Glutamatergic neuron (in vitro differentiated cells): Measurements from ENCODE around the gene PLPP3. TPM values are rescaled to one million over a fixed set of nuclear protein-coding genes. Genes with fewer than 3 reads are reported as not detected.

ENCODE experiments used
- DNase-seq: peaks from one replicate; pipeline ENCODE4 v3.0.0; 2022
- H3K27ac Mint-ChIP-seq: one replicate; pipeline ENCODE4 v1.8.0; 2020; ENCODE audit warnings: mild to moderate bottlenecking, mixed read lengths, inconsistent platforms; ENCODE audit not compliant: unreplicated experiment
- H3K27me3 Mint-ChIP-seq: one replicate; pipeline ENCODE4 v1.8.0; 2020; ENCODE audit warnings: mild to moderate bottlenecking, moderate library complexity, mixed read lengths, inconsistent platforms; ENCODE audit not compliant: unreplicated experiment
- H3K36me3 Mint-ChIP-seq: one replicate; pipeline ENCODE4 v1.8.0; 2020; ENCODE audit warnings: mild to moderate bottlenecking, mixed read lengths, inconsistent platforms; ENCODE audit not compliant: unreplicated experiment
- H3K4me1 Mint-ChIP-seq: one replicate; pipeline ENCODE4 v1.8.0; 2020; ENCODE audit warnings: mild to moderate bottlenecking, low read depth, mixed read lengths, inconsistent platforms; ENCODE audit not compliant: unreplicated experiment
- H3K4me3 Mint-ChIP-seq: one replicate; pipeline ENCODE4 v1.8.0; 2020; ENCODE audit warnings: mild to moderate bottlenecking, mixed read lengths, inconsistent platforms; ENCODE audit not compliant: unreplicated experiment
- H3K9me3 Mint-ChIP-seq: one replicate; pipeline ENCODE4 v1.8.0; 2020; ENCODE audit warnings: mild to moderate bottlenecking, moderate library complexity, mixed read lengths, inconsistent platforms; ENCODE audit not compliant: unreplicated experiment
- total RNA-seq: library from RNA; stranded (reverse); fragmentation: NEBNext Ultra II Directional; extraction: Animal tissue kit (Norgen Biotek cat#: 25700); gene quantifications from one replicate; pipeline ENCODE4 v1.2.1, GENCODE V29; 2021; ENCODE audit not compliant: unreplicated experiment
- TF ChIP-seq, protein P1 (sequence below): fragments of 200-600 bp; sonication (generic); IDR thresholded peaks from one replicate; pipeline ENCODE4 v1.5.0; 2021; ENCODE audit not compliant: partially characterized antibody, unreplicated experiment

The PLPP3 gene
- total RNA-seq, 1 donor from 2014 or later, result 11.7 TPM

DNA sequence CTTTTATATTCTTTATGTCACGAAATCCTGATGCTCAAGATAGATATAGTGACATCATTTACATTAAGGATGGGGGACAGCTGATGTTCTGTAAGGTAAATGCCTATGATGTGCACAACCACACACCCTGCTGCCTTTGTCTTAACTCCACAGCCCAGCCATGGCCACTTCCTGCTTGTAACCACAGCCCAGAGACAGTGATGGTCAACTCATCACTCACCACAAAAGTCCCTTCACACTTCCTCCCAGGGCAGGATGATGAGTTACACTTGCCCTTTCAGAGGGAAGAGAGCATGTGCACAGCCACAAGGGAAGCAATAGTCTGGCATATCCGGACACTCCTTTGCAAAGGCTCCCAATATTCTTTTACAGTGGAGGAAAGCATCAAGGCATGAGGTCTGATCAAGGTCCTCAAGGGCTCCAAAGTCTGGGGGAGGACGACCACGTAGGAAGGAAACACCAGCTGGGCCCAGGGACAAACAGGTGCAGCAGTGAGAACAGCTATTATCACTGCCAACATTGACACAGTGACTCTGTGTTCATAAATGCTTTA, 53.8 kb downstream of the PLPP3 start:
- Mint-ChIP-seq H3K4me1 (peaks cover 25% of the 10 kb centered on the region), H3K4me3 (no peak overlapping the region), H3K36me3 (no peaks in the 10 kb centered on the region), H3K9me3 (no peaks in the 10 kb centered on the region), H3K27me3 (no peaks in the 10 kb centered on the region), H3K27ac (no peak overlapping the region)
- TF ChIP-seq, protein P1, sequence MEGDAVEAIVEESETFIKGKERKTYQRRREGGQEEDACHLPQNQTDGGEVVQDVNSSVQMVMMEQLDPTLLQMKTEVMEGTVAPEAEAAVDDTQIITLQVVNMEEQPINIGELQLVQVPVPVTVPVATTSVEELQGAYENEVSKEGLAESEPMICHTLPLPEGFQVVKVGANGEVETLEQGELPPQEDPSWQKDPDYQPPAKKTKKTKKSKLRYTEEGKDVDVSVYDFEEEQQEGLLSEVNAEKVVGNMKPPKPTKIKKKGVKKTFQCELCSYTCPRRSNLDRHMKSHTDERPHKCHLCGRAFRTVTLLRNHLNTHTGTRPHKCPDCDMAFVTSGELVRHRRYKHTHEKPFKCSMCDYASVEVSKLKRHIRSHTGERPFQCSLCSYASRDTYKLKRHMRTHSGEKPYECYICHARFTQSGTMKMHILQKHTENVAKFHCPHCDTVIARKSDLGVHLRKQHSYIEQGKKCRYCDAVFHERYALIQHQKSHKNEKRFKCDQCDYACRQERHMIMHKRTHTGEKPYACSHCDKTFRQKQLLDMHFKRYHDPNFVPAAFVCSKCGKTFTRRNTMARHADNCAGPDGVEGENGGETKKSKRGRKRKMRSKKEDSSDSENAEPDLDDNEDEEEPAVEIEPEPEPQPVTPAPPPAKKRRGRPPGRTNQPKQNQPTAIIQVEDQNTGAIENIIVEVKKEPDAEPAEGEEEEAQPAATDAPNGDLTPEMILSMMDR, result no peak
- no peak for DNase-seq

DNA sequence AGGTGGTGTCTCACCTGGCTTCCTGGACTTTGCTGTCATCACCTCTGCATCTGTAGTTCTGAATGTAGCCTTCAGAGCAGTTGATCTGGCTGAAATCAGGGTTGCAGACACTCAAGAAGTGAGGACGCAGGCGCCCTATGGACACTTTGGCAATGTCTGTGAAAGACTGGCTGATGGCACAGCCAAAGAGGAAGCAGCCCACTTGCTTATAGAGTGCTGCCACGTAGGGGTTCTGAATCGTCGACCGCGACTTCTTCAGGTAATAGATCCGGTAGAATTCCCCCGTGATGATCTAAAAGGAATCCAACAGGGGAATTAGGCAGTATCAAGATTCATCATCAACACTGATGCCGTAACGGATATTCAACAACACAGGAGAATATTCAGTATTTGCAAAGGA, 55.1 kb downstream of the PLPP3 start:
- TF ChIP-seq, protein P1, result no peak
- Mint-ChIP-seq H3K27me3 (no peaks in the 10 kb centered on the region), H3K4me3 (no peak overlapping the region), H3K9me3 (no peaks in the 10 kb centered on the region), H3K27ac (no peak overlapping the region), H3K4me1 (peaks cover 22% of the 10 kb centered on the region), H3K36me3 (no peaks in the 10 kb centered on the region)
- DNase-seq, result no peak

DNA sequence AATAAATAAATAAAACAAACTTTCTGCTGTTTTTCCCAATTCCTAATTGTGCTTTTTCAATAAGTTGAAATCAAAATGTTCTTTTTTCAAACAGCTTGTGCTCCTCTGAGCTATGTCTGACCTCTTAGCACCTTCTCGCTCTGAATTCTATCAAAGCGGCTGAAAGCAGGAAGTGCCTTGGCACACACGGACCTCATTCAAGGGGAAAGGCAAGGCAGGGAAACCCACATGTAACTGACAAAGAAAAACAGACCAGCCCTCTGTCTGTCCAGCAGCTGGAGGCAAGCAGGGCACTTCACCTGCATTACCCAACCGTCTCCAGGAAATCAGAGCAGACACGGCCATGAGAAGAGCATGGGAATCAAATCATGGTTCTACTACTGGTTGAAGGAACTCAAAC, 56.7 kb downstream of the PLPP3 start:
- Mint-ChIP-seq H3K27ac (no peak overlapping the region), H3K27me3 (no peaks in the 10 kb centered on the region), H3K4me1 (peaks cover 14% of the 10 kb centered on the region), H3K9me3 (no peaks in the 10 kb centered on the region), H3K4me3 (no peak overlapping the region), H3K36me3 (no peaks in the 10 kb centered on the region)
- no peak for DNase-seq
- TF ChIP-seq, protein P1, result no peak

DNA sequence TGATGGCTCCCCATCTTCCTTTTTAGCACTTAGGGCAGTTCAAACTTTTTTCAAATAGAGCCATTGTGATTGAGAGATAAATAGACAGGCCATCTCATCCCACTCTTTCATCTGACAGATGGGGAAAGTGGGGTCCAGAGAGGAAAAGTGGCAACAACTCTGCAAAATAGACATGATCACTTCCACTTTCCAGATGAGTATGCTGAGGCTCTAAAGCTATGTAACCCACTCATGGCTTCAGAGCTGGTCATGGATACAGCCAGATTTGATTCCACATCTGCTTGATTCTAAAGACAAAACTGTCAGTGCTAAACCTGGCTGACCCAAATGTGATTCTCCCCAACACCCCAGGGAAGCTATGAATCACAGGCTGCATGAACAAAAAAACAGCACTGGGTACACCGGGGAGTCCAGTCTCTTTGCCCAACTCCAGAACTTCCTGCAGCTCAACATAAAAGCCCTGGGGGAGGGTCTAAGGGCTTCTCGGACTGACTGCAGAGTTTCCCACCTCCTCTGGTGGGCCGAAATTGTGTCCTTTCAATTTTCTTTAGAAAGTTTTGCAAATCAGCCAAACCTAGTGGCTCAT, 59.3 kb downstream of the PLPP3 start:
- TF ChIP-seq, protein P1, result no peak
- no peak for DNase-seq
- Mint-ChIP-seq H3K4me3 (no peak overlapping the region), H3K27me3 (peaks cover 5% of the 10 kb centered on the region), H3K9me3 (peaks cover 2% of the 10 kb centered on the region), H3K4me1 (peaks cover 19% of the 10 kb centered on the region), H3K36me3 (no peaks in the 10 kb centered on the region), H3K27ac (no peak overlapping the region)

DNA sequence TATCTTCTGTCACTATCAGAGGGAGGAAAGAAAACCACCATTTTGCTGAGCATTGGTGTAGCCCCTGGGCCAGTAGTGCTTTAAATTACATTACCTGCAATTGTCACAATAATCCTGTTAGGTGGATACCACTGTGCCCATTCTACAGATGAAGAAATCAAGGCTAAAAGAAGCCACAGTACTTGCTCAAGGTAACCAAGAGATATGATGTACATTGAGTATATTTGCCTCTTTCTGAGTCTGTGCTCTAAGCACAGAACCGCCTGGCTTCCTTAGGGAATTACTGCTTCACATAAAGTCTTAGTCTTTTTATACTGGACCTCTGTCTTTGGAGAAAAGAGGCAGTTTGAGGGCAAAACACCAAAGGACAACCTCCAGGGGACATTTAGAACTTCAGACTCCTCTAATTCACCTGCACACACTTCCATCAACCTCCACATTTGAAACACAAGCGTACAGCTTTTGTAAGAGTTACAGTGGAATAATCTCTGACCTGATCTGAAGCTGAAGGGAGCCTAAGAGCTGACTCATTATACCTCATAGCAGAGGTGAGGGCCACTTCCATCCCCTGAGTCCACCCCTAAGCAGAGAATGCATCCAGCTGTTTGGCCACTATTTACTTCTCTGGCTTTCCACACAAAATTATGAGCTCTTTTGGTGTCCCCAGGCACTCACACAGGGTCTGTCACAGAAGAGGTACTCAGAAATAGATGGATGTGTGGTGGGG, 61.8 kb downstream of the PLPP3 start:
- TF ChIP-seq, protein P1, result no peak
- peak overlapping the region; percentile 53 for H3K27ac Mint-ChIP-seq
- peaks cover 28% of the 10 kb centered on the region for H3K4me1 Mint-ChIP-seq
- H3K4me3 Mint-ChIP-seq, result no peak overlapping the region
- no peaks in the 10 kb centered on the region for H3K36me3 Mint-ChIP-seq
- H3K27me3 Mint-ChIP-seq, result peaks cover 5% of the 10 kb centered on the region
- DNase-seq, result no peak
- H3K9me3 Mint-ChIP-seq, result peaks cover 2% of the 10 kb centered on the region
